DMS153 treated with DMSO at 0.1 percent for 48 hours (cell line): ENCODE data around the gene SERP2.

Experiments
- DNase-seq: peaks from one replicate; lab custom pipeline; 2025; ENCODE audit not compliant: unreplicated experiment; lab: John Stamatoyannopoulos, UW

SERP2 gene

GRCh38 chr13:44354884-44355283 lies 18.7 kb upstream of the SERP2 start:
- no peak for DNase-seq

- DNase-seq = no peak
Observed at GRCh38 chr13:44355621-44356020, 18.0 kb upstream of the SERP2 start.

DNA sequence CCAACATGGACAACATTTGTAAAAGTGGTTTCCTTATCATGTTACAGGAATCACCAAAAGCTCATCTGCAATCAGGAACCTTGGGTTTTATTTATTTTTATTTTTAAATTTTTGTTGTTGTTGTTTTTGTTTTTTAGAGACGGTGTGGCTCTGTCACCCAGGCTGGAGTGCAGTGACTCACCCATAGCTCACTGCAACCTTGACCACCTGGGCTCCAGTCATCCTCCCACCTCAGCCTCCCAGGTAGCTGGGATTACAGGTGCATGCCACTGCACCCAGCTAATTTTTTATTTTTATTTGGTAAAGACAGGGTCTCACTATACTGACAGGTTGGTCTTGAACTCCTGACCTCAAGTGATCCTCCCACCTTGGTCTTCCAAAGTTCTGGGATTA lies 13.6 kb upstream of the SERP2 start:
- DNase-seq = no peak

GRCh38 chr13:44362394-44363040 lies 11.1 kb upstream of the SERP2 start:
- no peak for DNase-seq

DNA sequence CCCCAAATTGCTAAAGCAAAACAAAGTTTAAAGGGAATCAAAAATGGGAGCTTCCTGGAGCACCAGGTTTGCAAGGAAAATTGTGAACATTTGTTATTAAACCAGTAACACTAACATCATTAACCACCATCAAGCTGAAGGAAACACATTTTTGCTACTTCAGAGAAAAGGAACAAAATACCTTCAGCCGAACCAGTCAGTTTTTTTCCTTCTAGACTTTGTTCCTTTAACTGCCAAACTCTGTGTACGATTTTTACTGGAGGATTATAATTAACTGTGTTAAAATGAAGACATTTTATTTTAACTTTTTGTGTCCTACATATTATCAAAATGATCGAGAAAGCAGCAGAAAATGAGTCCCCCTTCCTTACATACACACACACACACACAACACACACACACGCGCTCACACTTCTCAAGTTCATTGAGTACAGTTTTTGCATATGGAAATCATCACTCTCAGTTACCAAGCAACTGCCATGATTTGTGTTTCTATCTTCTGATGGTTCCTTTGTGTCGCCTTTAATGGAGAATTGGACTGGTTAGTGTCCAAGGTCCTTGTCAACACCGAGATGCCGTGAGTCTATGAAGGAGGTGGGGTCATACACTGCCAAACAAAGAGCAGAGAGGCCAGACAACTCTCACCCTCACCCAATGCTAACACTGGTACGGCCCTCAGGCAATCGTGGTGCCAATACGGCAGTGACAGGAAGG lies 9.8 kb upstream of the SERP2 start:
- DNase-seq = no peak

DNA sequence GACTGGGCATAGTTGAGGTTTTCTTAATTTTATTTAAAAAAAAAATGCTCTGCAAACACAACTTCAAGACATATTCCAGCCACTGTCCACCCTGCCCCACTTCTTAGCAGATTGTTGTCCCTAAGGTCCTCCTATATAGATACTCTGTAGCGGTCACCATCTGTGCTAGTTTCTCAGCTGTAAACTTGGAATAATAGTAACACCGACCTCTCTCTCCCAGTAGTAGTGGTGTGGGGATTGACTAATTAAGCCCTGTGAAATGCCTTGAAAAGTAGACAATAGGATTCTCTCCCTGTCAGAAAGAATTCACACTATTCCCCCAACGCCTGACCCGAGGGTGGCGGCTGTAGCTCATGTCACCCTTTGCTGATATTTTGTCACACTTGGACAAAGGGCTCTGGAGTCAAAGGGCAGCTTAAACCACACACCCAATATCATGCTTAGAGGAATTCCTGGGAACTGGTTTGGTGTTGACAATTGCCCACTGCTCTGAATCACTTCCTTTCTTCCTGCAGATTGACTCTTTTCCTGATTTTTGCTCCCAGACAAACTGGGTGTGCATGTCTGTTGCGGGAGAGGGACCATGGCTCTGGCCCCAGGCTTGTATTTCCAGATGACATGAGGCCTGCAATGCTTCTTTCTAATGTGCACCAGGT lies 9.2 kb upstream of the SERP2 start:
- DNase-seq = no peak

- DNase-seq = no peak
Observed at GRCh38 chr13:44365008-44365407, 8.6 kb upstream of the SERP2 start.

DNA sequence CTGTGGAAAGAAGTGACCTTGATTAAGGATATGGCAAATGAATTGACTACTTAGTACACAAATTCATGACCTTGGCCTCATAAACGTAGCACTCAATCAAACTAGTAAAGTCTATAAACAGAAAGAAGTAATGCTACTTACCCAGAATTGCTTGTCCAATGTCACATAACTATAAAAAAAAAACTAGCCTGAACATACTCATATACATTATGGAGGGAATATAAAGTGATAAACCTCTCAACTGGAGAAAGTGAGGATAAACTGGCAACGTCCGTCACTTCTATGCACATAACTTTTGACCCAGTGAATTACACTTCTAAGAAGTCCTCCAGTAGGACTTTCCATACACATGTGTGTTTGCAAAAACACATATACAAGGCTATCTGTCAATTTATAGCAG lies 7.7 kb upstream of the SERP2 start:
- no peak for DNase-seq

DNA sequence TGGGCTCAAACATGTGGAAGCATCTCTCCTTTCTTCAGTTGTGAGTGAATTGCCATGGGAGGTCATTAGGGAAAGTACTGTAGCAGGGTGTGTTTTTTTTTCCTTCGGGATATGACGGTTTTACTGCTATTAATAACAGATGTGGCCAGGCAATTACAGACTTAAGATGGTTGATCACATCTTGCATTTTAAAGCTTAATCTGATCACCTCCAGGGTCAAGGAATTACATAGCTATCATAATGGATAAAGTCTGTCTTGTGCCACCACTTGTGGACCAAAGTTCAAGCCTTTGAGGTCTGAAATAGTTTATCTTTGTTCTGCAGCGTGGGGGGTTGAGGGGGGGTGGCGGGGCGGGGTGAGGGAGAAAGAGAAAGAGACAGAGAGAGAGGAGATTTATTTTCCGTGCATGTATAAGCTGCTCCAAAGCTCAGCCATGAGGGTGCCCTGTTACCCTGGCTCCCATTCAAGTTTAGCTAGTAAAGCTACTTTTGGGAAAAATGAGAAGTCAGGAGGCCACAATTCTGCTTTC lies 5.5 kb upstream of the SERP2 start:
- no peak for DNase-seq

- DNase-seq = peak; percentile 14
Observed at GRCh38 chr13:44368599-44369368, 4.8 kb upstream of the SERP2 start.

DNA sequence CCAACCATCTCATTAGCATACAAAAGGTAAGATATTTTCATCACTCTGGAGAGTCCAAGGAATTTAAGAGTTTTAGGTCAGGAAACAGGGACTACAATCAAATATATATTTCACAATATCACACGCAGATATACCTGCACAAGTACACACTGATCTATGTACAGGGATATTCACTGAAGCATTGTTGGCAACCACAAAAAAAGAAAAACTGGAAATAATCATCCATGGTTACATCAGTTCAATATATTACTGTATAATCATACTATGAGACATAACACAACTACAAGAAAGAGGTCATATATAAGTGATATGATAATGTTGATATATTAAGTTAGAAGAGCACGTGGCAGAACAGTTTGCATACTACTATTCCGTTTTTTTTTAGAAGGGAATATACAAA lies 2.2 kb upstream of the SERP2 start:
- no peak for DNase-seq

DNA sequence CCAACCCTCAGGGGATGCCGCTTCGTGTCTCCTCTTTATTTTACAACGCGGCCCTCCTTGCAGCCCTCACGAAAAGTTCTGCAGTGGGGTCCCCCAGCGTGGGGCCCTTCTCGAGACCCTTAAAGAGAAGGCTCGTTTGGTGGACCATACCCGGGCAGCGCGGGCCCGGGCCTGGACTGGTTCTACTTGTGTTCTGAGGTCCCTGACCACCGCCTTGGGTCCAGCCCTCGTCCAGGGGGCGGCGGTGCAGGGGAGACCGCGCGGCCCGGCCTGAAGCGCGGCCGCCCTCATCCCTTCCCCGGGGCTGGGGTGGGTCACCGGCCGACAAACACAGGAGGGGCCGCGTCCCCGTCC lies 400 bp upstream of the SERP2 start:
- no peak for DNase-seq

- no peak for DNase-seq
Observed at GRCh38 chr13:44374348-44374712, 706 bp downstream of the SERP2 start.

GRCh38 chr13:44378277-44378676 lies 4.7 kb downstream of the SERP2 start:
- DNase-seq = no peak

- DNase-seq = no peak
Observed at GRCh38 chr13:44379885-44380284, 6.3 kb downstream of the SERP2 start.

DNA sequence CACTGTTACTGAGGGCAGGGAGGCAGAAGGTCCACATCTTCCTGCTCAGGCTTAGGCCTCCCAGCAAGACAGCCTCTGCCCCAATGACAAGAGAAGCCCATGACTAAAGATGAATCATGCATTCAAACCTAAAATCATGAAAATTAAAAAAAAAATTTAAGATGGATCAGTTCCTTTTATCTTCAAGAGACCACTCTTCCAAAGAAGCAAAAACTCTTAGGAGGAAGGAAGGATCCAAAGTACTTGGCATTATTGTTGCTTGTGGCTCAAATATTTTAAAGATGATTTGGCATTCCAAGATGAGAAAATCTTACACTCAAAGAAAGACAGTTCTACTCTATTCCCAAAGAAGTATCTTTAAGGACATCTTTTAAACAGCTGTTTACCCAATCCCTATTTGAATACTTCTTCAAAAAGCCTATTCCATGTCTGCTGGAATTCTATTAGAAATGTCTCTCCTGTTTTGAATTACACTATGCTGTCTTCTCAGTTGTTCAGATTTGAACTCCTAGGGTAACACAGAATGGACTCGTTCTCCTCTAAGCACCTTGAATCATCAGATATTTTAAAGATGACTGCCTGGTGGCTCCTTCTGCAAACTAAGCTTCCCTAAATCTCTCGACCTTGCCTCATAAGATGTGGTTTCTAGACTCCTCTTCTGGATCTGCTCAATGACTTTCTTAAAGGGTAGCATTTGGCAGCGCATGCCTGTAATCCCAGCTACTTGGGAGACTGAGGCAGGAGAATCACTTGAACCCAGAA lies 7.0 kb downstream of the SERP2 start:
- DNase-seq = no peak

DNA sequence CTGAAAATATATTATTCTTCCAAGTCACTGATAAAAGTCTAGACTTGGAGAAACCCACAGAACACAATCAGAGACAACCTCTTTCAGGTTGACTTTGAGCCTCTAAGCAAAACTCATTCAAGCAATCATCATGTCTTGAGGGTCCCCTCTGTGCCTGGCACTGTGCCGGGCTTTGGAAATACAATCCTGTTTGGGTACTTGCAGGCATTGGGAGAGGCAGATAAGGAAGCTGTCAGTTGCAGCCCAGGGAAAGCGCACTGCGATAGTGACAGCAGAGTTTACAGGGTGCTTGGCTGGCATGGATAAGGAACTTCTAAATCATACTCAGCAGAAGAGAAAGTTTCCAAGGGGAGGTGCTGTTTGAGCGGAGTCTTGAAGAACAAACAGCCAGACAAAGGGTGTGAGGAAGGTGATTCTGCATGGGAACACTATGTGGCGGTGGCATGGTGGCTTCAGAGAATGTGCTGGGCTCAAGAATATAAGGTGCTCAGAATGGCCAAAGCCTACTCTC lies 9.1 kb downstream of the SERP2 start:
- no peak for DNase-seq

DNA sequence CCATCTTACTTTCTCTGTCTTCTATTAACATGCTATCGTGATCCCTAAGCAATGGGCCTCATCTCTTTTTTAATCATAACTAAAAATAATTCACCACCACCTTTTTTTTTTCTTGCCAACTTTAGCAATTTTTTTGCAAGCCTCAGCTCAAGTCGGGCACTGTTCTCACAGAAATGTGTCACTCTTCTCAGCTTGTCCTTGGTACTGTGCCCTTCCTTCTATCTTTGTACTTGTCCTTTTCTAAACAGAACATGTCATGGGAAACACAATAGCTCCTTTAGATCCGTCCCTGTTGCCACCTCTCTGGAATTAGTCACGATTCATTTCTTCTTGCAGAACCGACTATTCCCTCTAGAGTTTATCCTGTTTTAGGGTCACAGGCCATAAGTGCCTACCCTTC lies 10.3 kb downstream of the SERP2 start:
- DNase-seq = no peak

- DNase-seq = no peak
Observed at GRCh38 chr13:44384778-44385177, 11.2 kb downstream of the SERP2 start.

DNA sequence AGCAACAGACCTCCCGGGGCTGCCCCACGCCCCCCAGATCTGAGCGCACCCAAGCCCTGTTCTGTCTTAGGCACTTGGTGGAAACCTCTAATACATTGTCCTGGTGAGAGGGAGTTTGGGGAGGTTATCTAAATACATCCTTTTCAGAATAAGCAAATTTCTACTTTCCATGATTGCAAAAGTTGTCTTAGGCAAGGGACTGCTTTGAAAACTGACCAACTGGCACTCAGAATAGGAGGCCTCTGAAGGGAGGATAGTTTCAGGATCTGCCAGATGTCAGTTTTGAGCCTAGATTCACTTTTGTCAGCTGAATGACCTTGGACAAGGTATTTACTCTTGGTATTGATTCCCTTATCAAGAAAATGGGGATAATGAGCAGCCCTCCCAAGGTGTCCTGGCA lies 11.8 kb downstream of the SERP2 start:
- no peak for DNase-seq

DNA sequence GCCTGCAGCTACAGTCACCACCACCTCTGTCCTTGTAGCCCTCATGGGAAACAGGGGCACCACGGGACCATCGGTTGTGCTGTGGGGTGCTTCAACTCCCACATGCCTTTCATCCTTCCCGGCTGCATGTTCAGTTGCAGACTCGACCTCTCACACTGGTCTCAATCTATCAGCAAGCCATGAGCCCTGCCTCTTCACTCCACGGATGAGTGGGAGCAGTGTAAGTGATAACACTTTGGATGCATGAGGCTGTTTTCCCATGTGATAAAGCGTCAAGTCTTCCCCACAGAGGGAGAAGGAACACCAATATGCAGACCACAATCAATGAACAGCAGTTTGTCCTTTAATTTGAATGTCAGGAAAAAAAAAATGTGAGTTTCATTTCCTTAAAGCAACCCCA lies 12.2 kb downstream of the SERP2 start:
- DNase-seq = no peak
